ENCODE results near the gene CSNK1G3.

CSNK1G3 gene

GRCh38 chr5:123540534-123540933 is 28.6 kb downstream of the CSNK1G3 start:
- Histone ChIP-seq H3K27ac (ENCODE audit: low read depth, low read length, poor library complexity, severe bottlenecking) (no peak overlapping the region), H4K20me1 (ENCODE audit: insufficient read depth, low read length) (no peaks in the 10 kb centered on the region), H3K9ac (ENCODE audit: low read length) (no peak overlapping the region), H3K4me2 (ENCODE audit: low read length) (no peak overlapping the region), H3K9me2 (ENCODE audit: low read depth, low read length) (no peaks in the 10 kb centered on the region), H2AFZ (ENCODE audit: low read length) (no peak overlapping the region), H3K79me2 (ENCODE audit: insufficient read depth, low read length) (peaks cover 81% of the 10 kb centered on the region), H3F3A (ENCODE audit: insufficient read depth, low read length) (no peaks in the 10 kb centered on the region), H3K36me3 (ENCODE audit: insufficient read depth, low read length) (peaks cover 3% of the 10 kb centered on the region; the same call in 1 of the 2 replicates), H3K9me3 (ENCODE audit: low read length) (no peaks in the 10 kb centered on the region; the same call in 1 of the 2 replicates), H3K27me3 (ENCODE audit: insufficient read depth, low read length) (no peaks in the 10 kb centered on the region), H3K4me1 (ENCODE audit: insufficient read depth, low read length, severe bottlenecking) (peaks cover 32% of the 10 kb centered on the region), H3K4me3 (ENCODE audit: low read depth, low read length, poor library complexity, severe bottlenecking) (no peak overlapping the region)
- TF ChIP-seq CTCF (IDR thresholded peaks at IDR 0.05; ENCODE audit: low read length) (no peak), EZH2 (IDR thresholded peaks at IDR 0.05; ENCODE audit: borderline replicate concordance, low read length) (no peak)

GRCh38 chr5:123543438-123543837 is 31.5 kb downstream of the CSNK1G3 start:
- Histone ChIP-seq H3K9me3 (ENCODE audit: low read length) (no peaks in the 10 kb centered on the region), H3K36me3 (ENCODE audit: insufficient read depth, low read length) (peaks cover 8% of the 10 kb centered on the region; the same call in 1 of the 2 replicates), H3F3A (ENCODE audit: insufficient read depth, low read length) (no peaks in the 10 kb centered on the region), H4K20me1 (ENCODE audit: insufficient read depth, low read length) (no peaks in the 10 kb centered on the region), H3K79me2 (ENCODE audit: insufficient read depth, low read length) (peaks cover 78% of the 10 kb centered on the region), H3K4me2 (ENCODE audit: low read length) (peak overlapping the region; percentile 40; the same call in 1 of the 2 replicates), H3K27me3 (ENCODE audit: insufficient read depth, low read length) (no peaks in the 10 kb centered on the region), H3K9ac (ENCODE audit: low read length) (peak overlapping the region; percentile 6; the same call in 1 of the 2 replicates), H3K4me3 (ENCODE audit: low read depth, low read length, poor library complexity, severe bottlenecking) (peak overlapping the region; percentile 3), H3K9me2 (ENCODE audit: low read depth, low read length) (no peaks in the 10 kb centered on the region), H2AFZ (ENCODE audit: low read length) (no peak overlapping the region), H3K27ac (ENCODE audit: low read depth, low read length, poor library complexity, severe bottlenecking) (peak overlapping the region; percentile 80), H3K4me1 (ENCODE audit: insufficient read depth, low read length, severe bottlenecking) (peaks cover 58% of the 10 kb centered on the region)
- TF ChIP-seq CTCF (IDR thresholded peaks at IDR 0.05; ENCODE audit: low read length) (no peak), EZH2 (IDR thresholded peaks at IDR 0.05; ENCODE audit: borderline replicate concordance, low read length) (no peak)

- 0 out of 2 replicates have a peak overlapping the region, but pooled peaks have one; percentile 10 for H3K4me2 ChIP-seq (ENCODE audit: low read length)
- H3F3A ChIP-seq (ENCODE audit: insufficient read depth, low read length), result no peaks in the 10 kb centered on the region
- peaks cover 79% of the 10 kb centered on the region for H3K4me1 ChIP-seq (ENCODE audit: insufficient read depth, low read length, severe bottlenecking)
- no peak overlapping the region for H3K27ac ChIP-seq (ENCODE audit: low read depth, low read length, poor library complexity, severe bottlenecking)
- no peak overlapping the region for H3K4me3 ChIP-seq (ENCODE audit: low read depth, low read length, poor library complexity, severe bottlenecking)
- peaks cover 59% of the 10 kb centered on the region for H3K79me2 ChIP-seq (ENCODE audit: insufficient read depth, low read length)
- H2AFZ ChIP-seq (ENCODE audit: low read length), result no peak overlapping the region
- H4K20me1 ChIP-seq (ENCODE audit: insufficient read depth, low read length), result no peaks in the 10 kb centered on the region
- no peaks in the 10 kb centered on the region for H3K27me3 ChIP-seq (ENCODE audit: insufficient read depth, low read length)
- peaks cover 8% of the 10 kb centered on the region; the same call in 1 of the 2 replicates for H3K36me3 ChIP-seq (ENCODE audit: insufficient read depth, low read length)
- H3K9me2 ChIP-seq (ENCODE audit: low read depth, low read length), result no peaks in the 10 kb centered on the region
- no peak overlapping the region for H3K9ac ChIP-seq (ENCODE audit: low read length)
- no peaks in the 10 kb centered on the region for H3K9me3 ChIP-seq (ENCODE audit: low read length)
- TF ChIP-seq CTCF (IDR thresholded peaks at IDR 0.05; ENCODE audit: low read length) (peak; percentile 60), EZH2 (IDR thresholded peaks at IDR 0.05; ENCODE audit: borderline replicate concordance, low read length) (no peak)
These were observed 33.5 kb downstream of the CSNK1G3 start for GRCh38 chr5:123545506-123545905.
